Brain pericyte (primary cell): ENCODE data around the gene SLC66A2.

Experiments used
- DNase-seq: peaks from one replicate; pipeline ENCODE4 v3.0.0-alpha.2; 2012; ENCODE audit warnings: low read depth, low spot score

SLC66A2 gene

GRCh38 chr18:79904357-79905147 is 46.9 kb downstream of the SLC66A2 start:
- no peak for DNase-seq

DNA sequence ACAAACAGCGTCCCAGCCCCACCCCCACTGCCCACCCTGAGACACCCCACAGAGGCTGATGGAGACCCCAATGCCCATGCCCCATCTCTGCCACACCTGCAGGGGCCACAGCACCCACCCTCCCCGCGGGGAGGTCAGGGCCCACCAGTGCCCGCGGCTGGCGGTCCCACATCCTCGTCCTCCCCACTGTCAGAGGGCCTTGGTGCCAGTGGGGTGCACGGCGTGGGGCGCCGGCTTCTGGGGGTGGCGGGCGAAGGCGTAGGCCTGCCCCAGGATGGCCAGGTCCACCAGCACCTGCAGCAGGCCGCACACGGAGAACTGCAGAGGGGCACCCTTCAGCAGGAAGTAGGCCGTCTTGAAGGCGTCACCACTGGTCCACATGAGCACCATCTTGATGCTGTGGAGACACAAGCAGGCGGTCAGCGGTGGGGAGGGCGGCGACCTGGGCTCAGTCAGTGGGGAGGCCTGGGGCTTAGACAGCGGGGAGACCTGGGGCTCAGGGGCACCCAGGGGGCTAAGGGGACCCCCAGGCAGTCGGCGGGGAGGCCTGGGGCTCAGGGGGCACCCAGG is 47.6 kb downstream of the SLC66A2 start:
- DNase-seq = no peak

DNA sequence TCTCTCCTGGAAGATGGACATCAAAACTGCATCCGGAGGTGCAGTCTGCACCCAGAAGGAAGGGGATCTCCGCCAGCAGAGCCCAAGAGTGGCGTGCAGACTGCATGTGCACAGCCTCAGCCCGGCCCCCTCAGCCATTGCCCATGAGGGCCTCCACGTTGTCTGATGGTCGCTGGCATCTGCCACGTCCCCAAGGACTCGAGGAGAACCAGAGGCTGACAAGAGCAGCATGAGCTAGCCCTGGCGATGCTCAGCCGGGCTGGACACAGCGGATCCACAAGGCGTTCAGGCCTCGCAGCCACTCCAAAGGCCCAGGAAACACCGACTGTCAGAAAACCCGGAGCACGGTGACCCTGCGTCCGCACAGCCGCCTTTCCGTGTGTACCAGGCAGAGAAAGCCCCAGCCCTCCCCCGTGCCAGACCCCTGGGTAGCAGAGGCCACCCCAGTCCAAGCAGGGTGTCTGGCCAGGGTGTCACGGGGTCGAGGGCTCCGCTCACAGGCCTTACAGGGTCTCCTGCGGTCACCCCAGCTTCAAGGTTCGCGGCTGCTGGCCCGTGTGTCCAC is 48.3 kb downstream of the SLC66A2 start:
- DNase-seq = no peak

DNA sequence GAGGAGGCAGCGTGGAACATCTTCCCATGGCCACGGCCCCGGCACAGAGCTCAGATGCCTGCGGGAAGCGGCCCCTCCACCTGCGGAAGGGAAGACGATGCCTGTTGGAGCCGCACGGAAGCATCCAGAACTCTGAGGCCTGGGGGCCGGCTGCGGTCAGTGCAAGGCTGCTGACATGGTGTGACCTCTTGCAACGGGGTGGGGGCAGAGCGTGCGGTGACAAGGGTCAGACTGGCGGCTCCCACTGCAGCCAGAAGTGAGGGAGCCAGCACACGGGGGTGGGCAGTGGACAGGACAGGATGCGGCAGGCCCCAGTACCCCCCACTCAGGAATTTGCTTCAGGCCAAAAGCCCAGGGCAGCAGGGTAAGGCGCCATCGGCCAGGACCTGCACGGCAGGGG is 48.8 kb downstream of the SLC66A2 start:
- DNase-seq = no peak

GRCh38 chr18:79902075-79902474 is 49.4 kb downstream of the SLC66A2 start:
- DNase-seq = no peak

DNA sequence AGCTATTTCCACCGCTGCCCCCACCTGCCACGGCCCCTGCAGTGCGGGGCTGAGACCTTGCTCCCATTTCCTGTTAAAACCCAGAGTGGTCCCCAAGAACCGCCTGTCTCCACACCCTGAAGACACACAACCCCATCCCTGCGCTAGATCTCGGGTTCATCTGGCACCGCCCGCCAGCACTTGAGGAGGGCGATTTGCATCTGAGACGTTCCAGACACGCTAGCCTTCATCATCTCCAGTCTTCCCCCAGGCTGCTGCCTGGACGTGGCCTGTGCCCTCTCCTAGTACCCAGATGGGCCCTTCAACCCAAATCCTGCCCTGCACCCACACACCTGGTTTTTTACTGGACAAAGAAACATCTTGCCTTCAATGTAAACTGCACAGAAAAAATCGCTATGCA is 49.8 kb downstream of the SLC66A2 start:
- no peak for DNase-seq

DNA sequence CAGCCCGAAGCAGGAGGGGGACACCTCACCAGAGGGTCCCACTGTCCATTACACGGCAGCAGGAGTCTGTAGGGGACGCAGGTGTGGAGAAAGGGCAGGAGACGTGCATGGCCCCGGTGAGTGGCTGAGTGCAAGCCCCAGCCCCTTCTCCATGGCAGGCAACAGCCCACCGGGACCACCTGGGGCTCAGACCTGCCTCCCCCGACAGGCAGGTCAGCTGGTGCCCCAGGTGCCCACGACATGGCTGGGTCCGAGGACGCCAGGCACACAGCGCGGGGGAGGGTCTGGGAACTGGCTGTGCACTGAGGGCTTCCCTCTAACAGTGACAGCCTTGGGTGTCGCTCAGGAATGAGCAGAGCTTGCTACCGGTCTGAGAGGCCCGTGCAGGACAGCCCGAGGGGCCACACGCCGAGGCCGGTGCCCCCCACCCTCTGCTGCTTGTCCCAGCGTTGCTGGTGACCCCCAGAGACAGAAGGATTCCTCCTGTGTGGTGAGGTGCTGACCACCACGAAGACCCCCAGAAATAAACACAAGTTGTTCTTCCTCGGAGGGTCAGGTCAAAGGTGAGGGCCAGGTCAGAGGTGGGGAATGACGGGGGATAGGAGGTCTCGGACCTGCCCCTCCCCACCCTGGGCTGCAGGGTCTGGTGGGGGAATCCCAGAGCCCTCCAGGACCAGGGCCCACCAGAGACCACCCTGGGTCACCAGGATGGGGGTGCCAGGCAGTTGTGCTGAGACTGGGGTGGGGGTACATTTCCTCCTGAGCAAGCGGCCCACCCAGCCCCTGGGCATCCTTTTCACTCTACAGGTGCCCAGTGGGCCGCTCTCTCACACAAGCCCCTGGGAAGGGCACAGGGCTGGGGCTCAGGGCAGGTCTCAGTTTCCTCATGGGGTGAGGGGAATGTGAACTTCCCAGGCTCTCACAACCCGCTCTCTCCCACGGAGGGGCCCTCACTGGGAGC is 50.6 kb downstream of the SLC66A2 start:
- no peak for DNase-seq

DNA sequence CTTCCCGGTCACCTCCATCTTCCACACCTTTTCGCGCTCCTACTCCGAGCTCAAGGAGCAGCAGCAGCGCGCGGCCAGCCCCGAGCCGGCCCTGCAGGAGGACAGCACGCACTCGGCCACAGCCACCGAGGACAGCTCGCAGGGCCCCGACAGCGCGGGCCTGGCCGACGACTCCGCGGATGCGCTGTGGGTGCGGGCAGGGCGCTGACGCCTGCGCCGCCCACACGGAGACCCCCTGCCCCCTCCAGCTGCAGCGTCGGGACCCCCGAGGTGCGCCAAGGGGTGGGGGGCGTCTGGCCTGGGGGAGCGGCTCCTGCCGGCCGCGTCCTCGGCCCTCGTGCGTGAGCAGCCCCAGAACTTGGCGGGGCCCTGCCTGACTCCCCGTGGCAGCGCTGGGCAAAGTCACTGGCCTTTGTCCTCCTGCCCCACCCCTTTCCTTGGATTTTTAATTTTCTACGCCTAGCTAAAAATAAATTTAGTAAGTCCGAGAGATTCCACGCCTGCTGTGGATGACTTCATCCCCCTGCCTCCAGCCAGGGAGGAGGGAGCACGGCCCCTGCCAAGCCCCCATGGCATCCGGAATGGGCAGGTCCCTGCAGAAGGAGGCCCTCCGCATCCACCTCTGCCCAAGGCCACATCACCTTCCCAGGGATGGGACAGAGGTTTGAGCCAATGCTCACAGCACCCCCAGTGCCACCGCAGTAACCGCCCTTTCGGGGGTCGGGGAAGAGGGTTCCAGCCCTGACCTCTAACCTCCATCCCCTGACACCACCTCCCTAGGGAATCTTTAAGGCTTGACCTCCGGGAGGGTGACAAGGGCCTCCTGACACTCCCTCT is 51.6 kb downstream of the SLC66A2 start:
- no peak for DNase-seq

- no peak for DNase-seq
These were observed 52.4 kb downstream of the SLC66A2 start for GRCh38 chr18:79898952-79899608.

DNA sequence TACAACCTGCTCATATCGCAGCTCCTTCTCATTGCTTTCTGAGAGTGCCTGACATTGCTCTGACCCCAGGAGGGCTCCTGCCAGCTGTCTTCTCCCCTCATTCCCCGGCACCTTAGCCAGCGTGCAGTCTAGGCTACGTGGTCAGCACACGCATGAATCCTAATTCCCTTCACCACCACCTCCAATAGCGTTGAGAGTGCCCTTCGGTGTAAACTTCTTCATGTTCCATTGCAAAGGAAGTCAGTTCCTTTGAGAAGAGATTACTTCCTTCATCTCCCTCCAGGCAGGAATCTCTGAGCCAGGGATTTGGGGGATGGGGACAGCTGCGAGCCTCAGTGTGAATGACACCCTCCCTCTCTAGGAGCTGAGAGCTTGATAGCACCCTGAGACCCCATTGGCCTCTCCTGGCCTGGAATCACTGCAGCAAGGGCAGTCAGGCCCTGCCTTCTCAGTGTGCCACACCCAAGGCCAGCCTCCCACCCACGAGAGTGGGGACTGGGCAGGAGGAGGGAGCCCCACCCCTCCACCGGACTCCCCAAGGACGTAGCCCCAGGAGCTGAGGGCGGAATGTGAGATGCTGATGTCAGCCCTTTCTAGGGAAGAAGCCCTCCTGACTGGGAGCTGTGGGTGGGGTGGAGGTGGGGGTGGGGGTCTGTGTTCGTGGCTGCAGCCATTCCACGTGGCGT is 53.4 kb downstream of the SLC66A2 start:
- no peak for DNase-seq

GRCh38 chr18:79896738-79897137 is 54.7 kb downstream of the SLC66A2 start:
- no peak for DNase-seq

DNA sequence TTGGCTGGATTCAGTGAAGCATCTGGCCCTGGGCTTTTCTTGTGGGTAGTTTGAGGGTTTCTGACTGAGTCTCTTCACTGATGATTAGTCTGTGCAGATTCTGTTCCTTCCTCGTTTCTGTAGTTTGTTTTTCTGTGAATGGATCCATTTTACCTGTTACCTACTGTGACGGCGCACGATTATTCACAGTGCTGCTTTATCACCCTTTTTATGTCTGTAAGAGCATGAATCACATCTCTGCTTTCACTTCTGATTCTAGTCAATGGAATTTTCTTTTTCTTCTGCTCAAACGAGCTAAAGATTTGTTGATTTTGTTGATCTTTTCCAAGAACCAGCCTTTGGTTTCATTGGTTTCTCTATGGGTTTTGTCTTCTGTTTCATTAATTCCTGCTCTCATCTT is 60.8 kb downstream of the SLC66A2 start:
- DNase-seq = no peak

DNA sequence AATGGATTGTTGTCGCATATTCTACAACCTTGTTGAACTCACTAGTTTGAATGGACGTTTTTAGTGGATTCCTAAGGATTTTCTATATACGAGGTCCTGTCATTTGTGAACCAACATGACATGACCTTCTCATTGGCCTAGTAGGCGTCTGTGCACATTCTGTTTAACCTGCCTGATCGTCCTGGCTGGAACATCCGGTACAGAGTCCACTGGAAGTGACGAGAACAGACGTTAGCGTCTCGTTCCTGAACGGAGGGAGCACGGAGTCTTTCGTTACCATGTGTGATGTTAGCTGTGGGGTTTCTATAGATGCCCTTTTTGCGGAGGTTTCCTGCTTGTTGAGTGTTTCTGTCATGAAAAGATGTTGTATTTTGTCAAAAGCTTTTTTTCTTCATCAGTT is 61.9 kb downstream of the SLC66A2 start:
- DNase-seq = no peak

- no peak for DNase-seq
These were observed 63.4 kb downstream of the SLC66A2 start for GRCh38 chr18:79888016-79888415.

GRCh38 chr18:79887181-79888000 is 64.1 kb downstream of the SLC66A2 start:
- DNase-seq = no peak

GRCh38 chr18:79884963-79885728 is 66.3 kb downstream of the SLC66A2 start:
- no peak for DNase-seq

DNA sequence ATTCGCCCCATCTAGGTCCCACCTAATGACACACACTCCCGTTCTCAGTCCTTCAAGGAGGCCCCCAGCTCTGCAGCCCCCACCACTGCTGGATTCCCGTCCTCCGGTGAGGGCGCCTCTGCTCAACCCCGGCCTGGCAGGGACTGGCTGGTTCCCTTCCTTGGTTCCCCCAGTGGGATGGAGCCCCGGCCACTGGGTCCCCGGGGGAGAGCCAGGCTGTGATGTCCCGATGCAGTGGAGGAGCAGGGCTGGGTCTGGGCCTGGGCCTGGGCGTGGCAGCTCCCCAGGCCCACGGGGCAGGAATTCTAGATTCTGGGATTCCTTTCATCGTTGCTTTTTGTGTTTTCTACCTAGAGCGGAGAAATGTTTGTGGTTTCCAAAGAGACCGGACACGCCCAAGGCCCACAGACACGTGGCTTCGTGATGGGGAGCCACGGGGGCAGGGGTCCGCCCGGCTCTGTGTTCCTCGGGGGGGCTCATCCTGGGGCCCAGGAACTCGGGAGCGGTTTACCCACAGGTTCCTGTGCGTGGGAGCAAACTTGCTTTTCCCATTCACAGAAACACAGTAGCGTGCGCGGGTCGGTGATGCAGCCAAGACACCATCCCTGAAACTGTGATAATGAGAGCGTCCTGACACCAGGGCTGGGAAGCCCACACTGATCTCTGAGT is 67.0 kb downstream of the SLC66A2 start:
- no peak for DNase-seq
